ENCODE results near the gene NUP85. TPM values are rescaled to one million over a fixed set of nuclear protein-coding genes. Genes with fewer than 3 reads are reported as not detected.

Gene NUP85
- total RNA-seq, 2 experiments from 2014 or later: 129 to 219 TPM

DNA sequence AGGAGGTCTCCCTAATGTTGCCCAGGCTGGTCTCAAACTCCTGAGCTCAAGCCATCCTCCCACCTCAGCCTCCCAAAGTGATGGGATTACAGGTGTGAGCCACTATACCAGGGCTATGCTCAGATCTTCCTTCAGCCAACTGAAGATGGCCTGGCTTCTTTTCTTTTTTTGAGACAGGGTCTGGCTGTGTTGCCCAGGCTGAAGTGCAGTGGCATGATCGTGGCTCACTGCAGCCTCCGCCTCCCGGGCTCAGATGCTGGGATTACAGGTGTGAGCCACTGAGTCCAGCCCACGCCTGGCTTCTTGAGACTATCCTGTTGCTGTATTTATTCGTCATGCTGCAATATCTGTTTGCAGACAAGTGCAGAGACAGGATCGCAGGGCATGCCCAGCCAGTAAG is 79.6 kb downstream of the NUP85 start:
- peaks cover 77% of the 10 kb centered on the region for H3K36me3 ChIP-seq (ENCODE audit: insufficient read depth, low read length)
- H4K20me1 ChIP-seq (ENCODE audit: insufficient read depth, low read length): peaks cover 12% of the 10 kb centered on the region; the same call in 1 of the 2 replicates
- CTCF ChIA-PET (ENCODE audit: unreplicated experiment): no interaction called here
- no peaks in the 10 kb centered on the region for H3K9me2 ChIP-seq (ENCODE audit: insufficient read depth, low read length)
- intact Hi-C loops (cut with micrococcal nuclease; ENCODE audit: unreplicated experiment): loop anchor here (5.0 kb wide), 1 partner anchor 232 kb away; the partner anchor contains the start of genes CASKIN2 and TSEN54
- H3K79me2 ChIP-seq (ENCODE audit: insufficient read depth, low read depth, low read length): peaks cover 44% of the 10 kb centered on the region
- TF ChIP-seq, protein P1, sequence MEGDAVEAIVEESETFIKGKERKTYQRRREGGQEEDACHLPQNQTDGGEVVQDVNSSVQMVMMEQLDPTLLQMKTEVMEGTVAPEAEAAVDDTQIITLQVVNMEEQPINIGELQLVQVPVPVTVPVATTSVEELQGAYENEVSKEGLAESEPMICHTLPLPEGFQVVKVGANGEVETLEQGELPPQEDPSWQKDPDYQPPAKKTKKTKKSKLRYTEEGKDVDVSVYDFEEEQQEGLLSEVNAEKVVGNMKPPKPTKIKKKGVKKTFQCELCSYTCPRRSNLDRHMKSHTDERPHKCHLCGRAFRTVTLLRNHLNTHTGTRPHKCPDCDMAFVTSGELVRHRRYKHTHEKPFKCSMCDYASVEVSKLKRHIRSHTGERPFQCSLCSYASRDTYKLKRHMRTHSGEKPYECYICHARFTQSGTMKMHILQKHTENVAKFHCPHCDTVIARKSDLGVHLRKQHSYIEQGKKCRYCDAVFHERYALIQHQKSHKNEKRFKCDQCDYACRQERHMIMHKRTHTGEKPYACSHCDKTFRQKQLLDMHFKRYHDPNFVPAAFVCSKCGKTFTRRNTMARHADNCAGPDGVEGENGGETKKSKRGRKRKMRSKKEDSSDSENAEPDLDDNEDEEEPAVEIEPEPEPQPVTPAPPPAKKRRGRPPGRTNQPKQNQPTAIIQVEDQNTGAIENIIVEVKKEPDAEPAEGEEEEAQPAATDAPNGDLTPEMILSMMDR (conservative IDR thresholded peaks at IDR 0.05; ENCODE audit: low read length): no peak
- TF ChIP-seq EZH2phosphoT487 (IDR thresholded peaks at IDR 0.05; ENCODE audit: borderline replicate concordance, low read depth, low read length): no peak
- no peak overlapping the region for H2AFZ ChIP-seq (ENCODE audit: low read length)
- no peak overlapping the region for H3K4me3 ChIP-seq (ENCODE audit: low read depth, low read length, poor library complexity, severe bottlenecking)
- DNase-seq (ENCODE audit: low spot score): no peak
- H3K4me2 ChIP-seq (ENCODE audit: low read length): no peak overlapping the region
- no TSS peak for BruUV-seq (replicated peaks)
- no peak overlapping the region for H3K27ac ChIP-seq (ENCODE audit: low read depth, low read length, poor library complexity, severe bottlenecking)
- peaks cover 16% of the 10 kb centered on the region for H3K4me1 ChIP-seq (ENCODE audit: insufficient read depth, low read length, poor library complexity, severe bottlenecking)
- POLR2A ChIA-PET: interaction anchor here (0.7 to 1.3 kb wide), 3 partner anchors 11 to 379 kb away, joined by 3 to 7 read pairs (median 6); no protein-coding TSS in a partner anchor
- no peaks in the 10 kb centered on the region for H3K9me3 ChIP-seq (ENCODE audit: low read length)

Other genes starting within 250 kb of the NUP85 start
- gene HID1, start 232.9 kb upstream of the NUP85 start, total RNA-seq (2014; rRNA removed; shearing (Covaris generic)): 0.35 and 0.85 TPM in 2 replicates
- gene HID1, start 232.9 kb upstream of the NUP85 start, total RNA-seq (2022): 8.5 and 9.9 TPM in 2 replicates
- gene CDR2L, start 218.0 kb upstream of the NUP85 start, total RNA-seq (2014; rRNA removed; shearing (Covaris generic)): 0.10 and 0.79 TPM in 2 replicates
- 0.49 and 0.74 TPM in 2 replicates for gene CDR2L, start 218.0 kb upstream of the NUP85 start, total RNA-seq (2022)
- 79.8 and 84.2 TPM in 2 replicates for gene MRPL58, start 193.0 kb upstream of the NUP85 start, total RNA-seq (2014; rRNA removed; shearing (Covaris generic))
- gene MRPL58, start 193.0 kb upstream of the NUP85 start, total RNA-seq (2022): 70.7 and 75.3 TPM in 2 replicates
- 293 and 301 TPM in 2 replicates for gene ATP5PD, start 158.7 kb upstream of the NUP85 start, total RNA-seq (2014; rRNA removed; shearing (Covaris generic))
- gene ATP5PD, start 158.7 kb upstream of the NUP85 start, total RNA-seq (2022): 314 and 317 TPM in 2 replicates
- 26.0 and 29.8 TPM in 2 replicates for gene KCTD2, start 158.5 kb upstream of the NUP85 start, total RNA-seq (2014; rRNA removed; shearing (Covaris generic))
- 21.0 and 26.3 TPM in 2 replicates for gene KCTD2, start 158.5 kb upstream of the NUP85 start, total RNA-seq (2022)
- gene SLC16A5, start 117.7 kb upstream of the NUP85 start, total RNA-seq (2014; rRNA removed; shearing (Covaris generic)): not detected in 2 replicates
- gene SLC16A5, start 117.7 kb upstream of the NUP85 start, total RNA-seq (2022): not detected in 2 replicates
- 6.8 and 7.1 TPM in 2 replicates for gene ARMC7, start 95.7 kb upstream of the NUP85 start, total RNA-seq (2014; rRNA removed; shearing (Covaris generic))
- gene ARMC7, start 95.7 kb upstream of the NUP85 start, total RNA-seq (2022): 16.9 and 19.9 TPM in 2 replicates
- 229 and 259 TPM in 2 replicates for gene NT5C, start 73.9 kb upstream of the NUP85 start, total RNA-seq (2014; rRNA removed; shearing (Covaris generic))
- gene NT5C, start 73.9 kb upstream of the NUP85 start, total RNA-seq (2022): 106 and 107 TPM in 2 replicates
- gene JPT1, start 51.2 kb upstream of the NUP85 start, total RNA-seq (2014; rRNA removed; shearing (Covaris generic)): 121 and 140 TPM in 2 replicates
- gene JPT1, start 51.2 kb upstream of the NUP85 start, total RNA-seq (2022): 251 and 253 TPM in 2 replicates
- gene SUMO2, start 22.7 kb upstream of the NUP85 start, total RNA-seq (2014; rRNA removed; shearing (Covaris generic)): 286 and 296 TPM in 2 replicates
- gene SUMO2, start 22.7 kb upstream of the NUP85 start, total RNA-seq (2022): 628 and 714 TPM in 2 replicates
- 52.3 and 77.6 TPM in 2 replicates for gene GGA3, start 55.9 kb downstream of the NUP85 start, total RNA-seq (2014; rRNA removed; shearing (Covaris generic))
- 106 and 122 TPM in 2 replicates for gene GGA3, start 55.9 kb downstream of the NUP85 start, total RNA-seq (2022)
- 123 and 127 TPM in 2 replicates for gene MRPS7, start 56.2 kb downstream of the NUP85 start, total RNA-seq (2014; rRNA removed; shearing (Covaris generic))
- gene MRPS7, start 56.2 kb downstream of the NUP85 start, total RNA-seq (2022): 90.2 and 103 TPM in 2 replicates
- gene MIF4GD, start 65.6 kb downstream of the NUP85 start, total RNA-seq (2014; rRNA removed; shearing (Covaris generic)): 69.4 and 70.9 TPM in 2 replicates
- 132 and 139 TPM in 2 replicates for gene MIF4GD, start 65.6 kb downstream of the NUP85 start, total RNA-seq (2022)
- gene SLC25A19, start 83.8 kb downstream of the NUP85 start, total RNA-seq (2014; rRNA removed; shearing (Covaris generic)): 113 TPM in 2 replicates
- gene SLC25A19, start 83.8 kb downstream of the NUP85 start, total RNA-seq (2022): 118 and 144 TPM in 2 replicates
- gene GRB2, start 200.0 kb downstream of the NUP85 start, total RNA-seq (2014; rRNA removed; shearing (Covaris generic)): 240 and 244 TPM in 2 replicates
- gene GRB2, start 200.0 kb downstream of the NUP85 start, total RNA-seq (2022): 294 and 308 TPM in 2 replicates